Sigmoid colon (tissue), 7 donors: ENCODE data around the gene ING4. TPM values are rescaled to one million over a fixed set of nuclear protein-coding genes. Genes with fewer than 3 reads are reported as not detected.

Experiments
- DNase-seq: peaks from one replicate; pipeline ENCODE4 v3.0.0-alpha.2; 2019
- H3K27ac ChIP-seq, 4 donors: fragments of 200-600 bp; sonication (generic); one replicate each; pipeline ENCODE4 v1.5.1; 2016 to 2019; ENCODE audit warnings: mild to moderate bottlenecking in 1 of 4
- H3K27me3 ChIP-seq, 3 donors: fragments of 200-600 bp; sonication (generic); one replicate each; pipeline ENCODE4 v1.5.1; 2019; ENCODE audit warnings: mild to moderate bottlenecking in 1 of 3
- H3K36me3 ChIP-seq, 4 donors: fragments of 200-600 bp; sonication (generic); one replicate each; pipeline ENCODE4 v1.5.1; 2016 to 2019
- H3K4me1 ChIP-seq, 4 donors: fragments of 200-600 bp; sonication (generic); one replicate each; pipeline ENCODE4 v1.5.1; 2017 to 2019
- H3K4me3 ChIP-seq, 4 donors: fragments of 200-600 bp; sonication (generic); one replicate each; pipeline ENCODE4 v1.5.1; 2017 to 2019; ENCODE audit warnings: mild to moderate bottlenecking in 2 of 4, moderate library complexity in 1 of 4
- H3K9me3 ChIP-seq, 4 donors: fragments of 200-600 bp in 3 of 4; sonication (generic) in 3 of 4; one replicate each; pipeline versions ENCODE4 v1.5.1 to v1.6.1; 2013 to 2019
- CTCF ChIP-seq, 4 experiments: fragments of 450-650 bp in 3 of 4; fragments of 200-600 bp in 1 of 4; IDR thresholded peaks; one replicate each; pipeline ENCODE4 v1.5.1; 2016 to 2019; ENCODE audit warnings: antibody characterized with exemption in 4 of 4, mild to moderate bottlenecking in 3 of 4, moderate library complexity in 2 of 4
- EP300 ChIP-seq, 4 donors: sonication (generic); formaldehyde crosslinking; IDR thresholded peaks; one replicate each; pipeline ENCODE4 v1.6.1; 2017; ENCODE audit warnings: antibody characterized with exemption in 4 of 4
- POLR2A ChIP-seq, 2 donors: fragments of 450-650 bp; IDR thresholded peaks; one replicate each; pipeline ENCODE4 v1.6.1; 2016; ENCODE audit warnings: antibody characterized with exemption in 2 of 2, mild to moderate bottlenecking in 2 of 2, moderate library complexity in 2 of 2
- POLR2AphosphoS5 ChIP-seq, 4 donors: sonication (generic); formaldehyde crosslinking; IDR thresholded peaks; one replicate each; pipeline ENCODE4 v1.6.1; 2017; ENCODE audit warnings: antibody characterized with exemption in 4 of 4
- WGBS, 2 donors: extraction: QIAGEN DNeasy Blood & Tissue Kit; methylation state at CpG; one replicate each; pipeline ENCODE4 v1.1.7; 2013; 5-methylcytosine and 5-hydroxymethylcytosine counted together
- intact Hi-C: fragments of 100-400 bp; cut with DNase I; formaldehyde crosslinking; loops from one replicate; pipeline ENCODE4 v1.15.1; 2023
- polyA plus RNA-seq, 3 donors: library from polyadenylated mRNA; stranded (reverse); fragments of 200-250 nt; gene quantifications; one replicate each; pipeline ENCODE4 v1.2.3, GENCODE V29; 2013
- total RNA-seq, 4 donors: library from RNA; depleted of rRNA; stranded (reverse); fragments of >200 nt; gene quantifications; one replicate each; pipeline ENCODE4 v1.1.0, GENCODE V29; 2016
- donor health status: healthy with polysubstance abuse.
- donor health status: Bipolar disorder and iron deficiency.
- donor health status: healthy.

Gene ING4
- total and polyA plus RNA-seq, 7 donors: 37.8 to 85.9 (median 59.5) TPM

GRCh38 chr12:6607751-6608591 is 54.9 kb downstream of the ING4 start:
- TF ChIP-seq POLR2A (IDR thresholded peaks at IDR 0.05) (no peak), POLR2AphosphoS5 (IDR thresholded peaks at IDR 0.05) (peak in 1 of 4 donors; percentile 33)
- no peaks in the 10 kb centered on the region for H3K9me3 ChIP-seq
- no peaks in the 10 kb centered on the region for H3K27me3 ChIP-seq
- intact Hi-C loops: loop anchor here (2.0 to 5.0 kb wide), 2 partner anchors 41 to 55 kb away; partner anchors contain the start of genes ING4 and NOP2
- peak; percentile 82 for DNase-seq
- peak overlapping the region; percentile 92 to 100 (median 98) for H3K27ac ChIP-seq
- H3K36me3 ChIP-seq: peaks cover 0 to 5% (median 0%) of the 10 kb centered on the region in 4 donors
- WGBS, 2 donors: 1 to 3% methylated on average over 8 of the region's 8 CpGs
- no peak overlapping the region for H3K4me3 ChIP-seq
- peaks cover 0 to 65% (median 56%) of the 10 kb centered on the region in 4 donors for H3K4me1 ChIP-seq

- H3K27me3 ChIP-seq: no peaks in the 10 kb centered on the region
- H3K9me3 ChIP-seq: no peaks in the 10 kb centered on the region
- 1 to 2% methylated on average over 70 of the region's 70 CpGs for WGBS, 2 donors
- H3K27ac ChIP-seq: peak overlapping the region; percentile 92 to 100 (median 98)
- DNase-seq: peak; percentile 89
- TF ChIP-seq CTCF (IDR thresholded peaks at IDR 0.05): no peak
- TF ChIP-seq EP300 (IDR thresholded peaks at IDR 0.05): no peak
- no peak for TF ChIP-seq POLR2A (IDR thresholded peaks at IDR 0.05)
- TF ChIP-seq POLR2AphosphoS5 (IDR thresholded peaks at IDR 0.05): peak in 3 of 4 donors; percentile 47 to 73 (median 59)
- intact Hi-C loops: loop anchor here (2.0 to 5.0 kb wide), 2 partner anchors 39 to 56 kb away; partner anchors contain the start of genes ING4 and NOP2
- H3K4me3 ChIP-seq: peak overlapping the region; percentile 68 to 97 (median 86)
- peaks cover 5 to 15% (median 9%) of the 10 kb centered on the region in 4 donors for H3K36me3 ChIP-seq
- peaks cover 0 to 64% (median 51%) of the 10 kb centered on the region in 4 donors for H3K4me1 ChIP-seq
Observed at GRCh38 chr12:6606331-6607131, 56.4 kb downstream of the ING4 start.

GRCh38 chr12:6605421-6606330 is 57.2 kb downstream of the ING4 start:
- intact Hi-C loops: loop anchor here (2.0 to 5.0 kb wide), 2 partner anchors 38 to 57 kb away; partner anchors contain the start of genes ING4 and NOP2
- TF ChIP-seq EP300 (IDR thresholded peaks at IDR 0.05) (no peak), POLR2AphosphoS5 (IDR thresholded peaks at IDR 0.05) (no peak), POLR2A (IDR thresholded peaks at IDR 0.05) (no peak), CTCF (IDR thresholded peaks at IDR 0.05) (no peak)
- H3K9me3 ChIP-seq: no peaks in the 10 kb centered on the region
- peaks cover 0 to 56% (median 43%) of the 10 kb centered on the region in 4 donors for H3K4me1 ChIP-seq
- H3K27me3 ChIP-seq: no peaks in the 10 kb centered on the region
- 4 to 6% methylated on average over 18 of the region's 18 CpGs for WGBS, 2 donors
- peak; percentile 75 for DNase-seq
- H3K27ac ChIP-seq: peak overlapping the region; percentile 92 to 100 (median 98)
- peaks cover 14 to 24% (median 17%) of the 10 kb centered on the region in 4 donors for H3K36me3 ChIP-seq
- H3K4me3 ChIP-seq: peak overlapping the region; percentile 68 to 97 (median 86)

- H3K36me3 ChIP-seq: peaks cover 26 to 36% (median 30%) of the 10 kb centered on the region in 4 donors
- peak overlapping the region; percentile 68 to 97 (median 86) for H3K4me3 ChIP-seq
- WGBS, 2 donors: 46 to 49% methylated on average over 6 of the region's 6 CpGs
- no peaks in the 10 kb centered on the region for H3K27me3 ChIP-seq
- no peak for DNase-seq
- TF ChIP-seq EP300 (IDR thresholded peaks at IDR 0.05) (no peak), CTCF (IDR thresholded peaks at IDR 0.05) (no peak), POLR2A (IDR thresholded peaks at IDR 0.05) (no peak), POLR2AphosphoS5 (IDR thresholded peaks at IDR 0.05) (no peak)
- intact Hi-C loops: loop anchor here (5.0 kb wide), 1 partner anchor 37 kb away; the partner anchor contains the start of gene NOP2
- H3K4me1 ChIP-seq: peaks cover 0 to 56% (median 43%) of the 10 kb centered on the region in 4 donors
- peak overlapping the region; percentile 92 to 100 (median 98) for H3K27ac ChIP-seq
- no peaks in the 10 kb centered on the region for H3K9me3 ChIP-seq
Observed at GRCh38 chr12:6604259-6605029, 58.5 kb downstream of the ING4 start.
